Ishikawa (cell line): ENCODE data around the gene AK5.

Experiments used
- CEBPB ChIP-seq: IDR thresholded peaks from 2 replicates; pipeline ENCODE4 v1.6.1; 2012
- CREB1 ChIP-seq: IDR thresholded peaks from 2 replicates; pipeline ENCODE4 v1.6.1; 2012; ENCODE audit warnings: low read depth
- EGR1 ChIP-seq: IDR thresholded peaks from 2 replicates; pipeline ENCODE4 v1.6.1; 2012
- EP300 ChIP-seq: IDR thresholded peaks from 2 replicates; pipeline ENCODE4 v1.6.1; 2012; ENCODE audit warnings: borderline replicate concordance
- FOXM1 ChIP-seq: IDR thresholded peaks from 2 replicates; pipeline ENCODE4 v1.6.1; 2012; ENCODE audit warnings: low read depth, borderline replicate concordance
- NFIC ChIP-seq: IDR thresholded peaks from 2 replicates; pipeline ENCODE4 v1.6.1; 2012
- RAD21 ChIP-seq: IDR thresholded peaks from 2 replicates; pipeline ENCODE4 v1.6.1; 2012; ENCODE audit warnings: low read depth
- TAF1 ChIP-seq: IDR thresholded peaks from 2 replicates; pipeline ENCODE4 v1.6.1; 2012; ENCODE audit warnings: low read depth, mild to moderate bottlenecking
- TCF12 ChIP-seq: IDR thresholded peaks from 2 replicates; pipeline ENCODE4 v1.6.1; 2012; ENCODE audit warnings: low read depth
- TEAD4 ChIP-seq: IDR thresholded peaks from 2 replicates; pipeline ENCODE4 v1.6.1; 2012
- YY1 ChIP-seq: IDR thresholded peaks from 2 replicates; pipeline ENCODE4 v1.6.1; 2012; ENCODE audit warnings: low read depth
- ZBTB7A ChIP-seq: IDR thresholded peaks from 2 replicates; pipeline ENCODE4 v1.6.1; 2012; ENCODE audit warnings: low read depth
- TF ChIP-seq, protein P1 (sequence below): IDR thresholded peaks from 2 replicates; pipeline ENCODE4 v1.6.1; 2012; ENCODE audit warnings: low read depth, mild to moderate bottlenecking
- TF ChIP-seq, protein P2 (sequence below): IDR thresholded peaks from 2 replicates; pipeline ENCODE4 v1.6.1; 2012
- TF ChIP-seq, protein P3 (sequence below): IDR thresholded peaks from 2 replicates; pipeline ENCODE4 v1.6.1; 2012

AK5 gene

DNA sequence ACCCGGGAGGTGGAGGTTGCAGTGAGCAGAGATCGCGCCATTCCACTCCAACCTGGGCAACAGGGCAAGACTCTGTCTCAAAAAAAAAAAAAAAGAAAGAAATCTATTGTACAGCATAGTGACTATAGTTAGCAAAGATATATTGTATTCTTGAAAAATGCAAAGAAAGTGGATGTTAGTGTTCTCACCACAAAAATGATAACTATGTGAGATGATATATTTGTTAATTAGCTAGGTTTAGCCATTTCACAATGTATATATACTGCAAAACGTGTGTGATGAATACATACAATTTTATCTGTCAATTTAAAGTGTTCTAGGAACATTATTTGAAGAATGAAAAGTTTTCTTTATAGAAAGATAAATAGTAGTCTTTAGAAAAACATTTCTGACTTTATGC lies 179.9 kb downstream of the AK5 start:
- TF ChIP-seq, protein P1, sequence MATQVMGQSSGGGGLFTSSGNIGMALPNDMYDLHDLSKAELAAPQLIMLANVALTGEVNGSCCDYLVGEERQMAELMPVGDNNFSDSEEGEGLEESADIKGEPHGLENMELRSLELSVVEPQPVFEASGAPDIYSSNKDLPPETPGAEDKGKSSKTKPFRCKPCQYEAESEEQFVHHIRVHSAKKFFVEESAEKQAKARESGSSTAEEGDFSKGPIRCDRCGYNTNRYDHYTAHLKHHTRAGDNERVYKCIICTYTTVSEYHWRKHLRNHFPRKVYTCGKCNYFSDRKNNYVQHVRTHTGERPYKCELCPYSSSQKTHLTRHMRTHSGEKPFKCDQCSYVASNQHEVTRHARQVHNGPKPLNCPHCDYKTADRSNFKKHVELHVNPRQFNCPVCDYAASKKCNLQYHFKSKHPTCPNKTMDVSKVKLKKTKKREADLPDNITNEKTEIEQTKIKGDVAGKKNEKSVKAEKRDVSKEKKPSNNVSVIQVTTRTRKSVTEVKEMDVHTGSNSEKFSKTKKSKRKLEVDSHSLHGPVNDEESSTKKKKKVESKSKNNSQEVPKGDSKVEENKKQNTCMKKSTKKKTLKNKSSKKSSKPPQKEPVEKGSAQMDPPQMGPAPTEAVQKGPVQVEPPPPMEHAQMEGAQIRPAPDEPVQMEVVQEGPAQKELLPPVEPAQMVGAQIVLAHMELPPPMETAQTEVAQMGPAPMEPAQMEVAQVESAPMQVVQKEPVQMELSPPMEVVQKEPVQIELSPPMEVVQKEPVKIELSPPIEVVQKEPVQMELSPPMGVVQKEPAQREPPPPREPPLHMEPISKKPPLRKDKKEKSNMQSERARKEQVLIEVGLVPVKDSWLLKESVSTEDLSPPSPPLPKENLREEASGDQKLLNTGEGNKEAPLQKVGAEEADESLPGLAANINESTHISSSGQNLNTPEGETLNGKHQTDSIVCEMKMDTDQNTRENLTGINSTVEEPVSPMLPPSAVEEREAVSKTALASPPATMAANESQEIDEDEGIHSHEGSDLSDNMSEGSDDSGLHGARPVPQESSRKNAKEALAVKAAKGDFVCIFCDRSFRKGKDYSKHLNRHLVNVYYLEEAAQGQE, result no peak
- TF ChIP-seq TAF1, result no peak
- TF ChIP-seq YY1, result no peak
- no peak for TF ChIP-seq EP300
- TF ChIP-seq CEBPB, result no peak
- TF ChIP-seq ZBTB7A, result no peak
- TF ChIP-seq, protein P2, sequence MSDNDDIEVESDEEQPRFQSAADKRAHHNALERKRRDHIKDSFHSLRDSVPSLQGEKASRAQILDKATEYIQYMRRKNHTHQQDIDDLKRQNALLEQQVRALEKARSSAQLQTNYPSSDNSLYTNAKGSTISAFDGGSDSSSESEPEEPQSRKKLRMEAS, result no peak

DNA sequence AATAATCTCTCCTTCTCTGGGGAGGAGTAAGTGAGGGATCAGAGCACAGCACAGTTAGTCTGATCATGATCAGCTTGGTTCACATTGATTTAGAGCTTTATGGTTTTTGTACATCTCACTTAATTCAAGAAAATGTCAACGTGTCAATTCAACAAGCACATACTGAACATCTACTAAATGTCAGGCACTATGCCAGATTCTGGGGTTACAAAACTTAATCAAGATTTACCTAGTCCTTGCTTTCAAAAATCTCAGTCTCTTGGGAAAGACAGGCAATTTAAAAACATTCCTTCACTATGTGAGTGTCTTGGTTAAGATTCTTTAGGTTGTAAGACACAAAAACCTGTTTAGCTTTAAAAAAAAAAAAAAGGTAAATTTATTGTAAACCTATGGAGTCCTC lies 181.4 kb downstream of the AK5 start:
- TF ChIP-seq, protein P3, sequence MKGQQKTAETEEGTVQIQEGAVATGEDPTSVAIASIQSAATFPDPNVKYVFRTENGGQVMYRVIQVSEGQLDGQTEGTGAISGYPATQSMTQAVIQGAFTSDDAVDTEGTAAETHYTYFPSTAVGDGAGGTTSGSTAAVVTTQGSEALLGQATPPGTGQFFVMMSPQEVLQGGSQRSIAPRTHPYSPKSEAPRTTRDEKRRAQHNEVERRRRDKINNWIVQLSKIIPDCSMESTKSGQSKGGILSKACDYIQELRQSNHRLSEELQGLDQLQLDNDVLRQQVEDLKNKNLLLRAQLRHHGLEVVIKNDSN, result no peak
- no peak for TF ChIP-seq TCF12
- TF ChIP-seq, protein P1, result no peak
- TF ChIP-seq, protein P2, result no peak
- TF ChIP-seq TAF1, result no peak
- TF ChIP-seq TEAD4, result no peak
- TF ChIP-seq YY1, result no peak
- TF ChIP-seq ZBTB7A, result no peak

DNA sequence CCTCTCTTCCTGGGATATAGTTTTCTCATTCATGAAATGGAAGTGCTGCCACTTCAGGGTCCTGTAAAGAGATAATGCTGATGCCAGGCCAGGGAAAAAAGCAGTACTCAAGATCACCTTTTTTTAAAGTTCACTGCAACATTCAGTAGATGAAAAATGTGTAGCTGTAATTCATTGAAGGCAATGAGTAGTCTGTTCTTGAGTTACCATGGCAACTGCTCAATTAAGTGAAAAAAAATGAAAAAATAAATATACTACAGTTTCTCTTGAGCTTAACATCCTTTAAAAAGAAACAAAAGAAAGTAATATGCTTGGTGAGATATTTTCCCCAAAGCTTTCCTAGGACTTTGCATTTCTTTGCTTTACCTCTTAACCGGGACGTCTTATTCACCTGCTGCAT lies 183.3 kb downstream of the AK5 start:
- TF ChIP-seq FOXM1, result no peak

DNA sequence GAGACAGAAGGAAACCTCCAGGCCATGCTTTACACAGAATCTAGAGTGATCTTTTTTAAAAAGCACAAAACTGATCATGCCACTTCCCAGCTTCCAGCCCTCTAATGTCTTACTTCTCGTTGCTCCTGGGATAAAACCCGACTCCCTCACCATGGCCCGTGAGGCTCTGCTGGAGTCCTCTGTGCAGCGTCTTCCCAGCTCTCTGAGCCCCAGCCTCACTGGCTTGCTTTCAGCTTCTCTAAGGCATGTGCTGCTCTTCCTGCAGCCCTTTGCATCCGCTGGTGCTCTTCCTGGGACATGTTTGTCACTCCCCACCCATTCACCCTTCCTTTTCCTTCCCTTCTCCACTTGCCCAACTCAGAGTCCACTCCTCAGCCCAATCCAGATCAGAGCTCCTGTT lies 184.1 kb downstream of the AK5 start:
- TF ChIP-seq CEBPB (no peak), CREB1 (no peak), ZBTB7A (no peak), EP300 (no peak), TEAD4 (no peak), YY1 (no peak), RAD21 (no peak), NFIC (no peak), TAF1 (no peak), FOXM1 (no peak), EGR1 (no peak), TCF12 (no peak)
- TF ChIP-seq, protein P1, result no peak
- TF ChIP-seq, protein P3, result no peak
- TF ChIP-seq, protein P2, result no peak

DNA sequence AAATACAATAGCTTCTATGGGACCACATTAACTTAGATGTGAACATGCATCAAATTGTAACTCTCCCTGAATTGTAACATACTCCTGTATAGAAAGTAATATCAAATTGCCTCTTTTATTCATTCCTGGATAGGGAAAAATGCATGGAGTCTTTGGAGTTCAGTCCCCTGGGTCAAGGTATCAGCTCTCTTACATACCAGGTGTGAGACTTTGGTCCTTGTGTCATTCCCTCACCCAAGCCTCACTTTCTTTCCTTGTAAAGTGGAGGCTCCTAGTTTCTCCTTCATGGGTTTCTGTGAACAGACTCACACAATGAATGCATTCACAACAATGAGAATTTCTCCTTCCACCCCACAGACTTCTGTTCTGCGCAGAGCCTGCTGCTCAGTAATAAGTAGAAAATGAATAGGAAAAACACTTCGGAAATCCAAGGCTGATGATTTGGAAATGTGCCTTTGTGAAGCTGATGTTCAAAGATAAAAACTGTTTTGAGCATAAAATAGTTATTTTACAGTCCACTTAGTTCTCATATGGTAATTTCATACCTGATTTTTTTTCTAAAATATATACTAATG lies 185.3 kb downstream of the AK5 start:
- TF ChIP-seq, protein P3, result no peak
- TF ChIP-seq CEBPB, result no peak
- no peak for TF ChIP-seq TCF12
- TF ChIP-seq EGR1, result no peak
